SK-N-SH (cell line): ENCODE results near the gene MYO19. TPM values are rescaled to one million over a fixed set of nuclear protein-coding genes. Genes with fewer than 3 reads are reported as not detected.
A peak's percentile ranks its signal among the peaks of the same experiment; 100 is the strongest.

Source experiments
- CTCF ChIA-PET: fragments of 300-600, 350-600 bp; formaldehyde crosslinking; extraction: SDS; loops from one replicate; lab custom pipeline; 2021; lab: Yijun Ruan, JAX
- POLR2A ChIA-PET: fragments of 350-600 bp; sonication (Branson Sonifier 250); formaldehyde crosslinking; extraction: SDS; loops from one replicate; lab custom pipeline; 2020; ENCODE audit warnings: antibody characterized with exemption, inconsistent platforms; lab: Yijun Ruan, JAX
- DNase-seq: peaks from one replicate; pipeline ENCODE4 v3.0.0; 2012
- H2AFZ ChIP-seq: fragments of 200-600 bp; sonication (generic); 2 replicates; pipeline ENCODE4 v1.8.1; 2016; ENCODE audit warnings: antibody characterized with exemption, mild to moderate bottlenecking, low read depth
- H3F3A ChIP-seq: fragments of 200-600 bp; sonication (generic); replicated peaks from 2 replicates; pipeline ENCODE3; 2016; ENCODE audit warnings: antibody characterized with exemption, mild to moderate bottlenecking; ENCODE audit not compliant: insufficient read depth
- H3K27ac ChIP-seq, 2 experiments: fragments of 200-500 bp in 1 of 2; fragments of 200-600 bp in 1 of 2; sonication (Bioruptor generic) in 1 of 2; sonication (generic), shearing (Covaris generic) in 1 of 2; 2 replicates each; pipeline versions ENCODE4 v1.5.1 to v1.6.1; 2014 to 2016; ENCODE audit warnings: low read depth in 2 of 2, inconsistent platforms in 1 of 2, low read length in 1 of 2, mild to moderate bottlenecking in 1 of 2, mixed read lengths in 1 of 2
- H3K27me3 ChIP-seq: fragments of 200-600 bp; sonication (generic), shearing (Covaris generic); 2 replicates; pipeline ENCODE4 v1.6.1; 2016; ENCODE audit warnings: mixed run types; ENCODE audit not compliant: insufficient read depth
- H3K36me3 ChIP-seq, 2 experiments: fragments of 200-500 bp in 1 of 2; fragments of 200-600 bp in 1 of 2; sonication (Bioruptor generic) in 1 of 2; sonication (generic) in 1 of 2; replicated peaks in 1 of 2; 2 replicates each; pipeline versions ENCODE3 to v1.5.1; 2014 to 2016; ENCODE audit warnings: low read length in 1 of 2, mild to moderate bottlenecking in 1 of 2; ENCODE audit not compliant: insufficient read depth in 2 of 2, control insufficient read depth in 1 of 2
- H3K4me1 ChIP-seq, 2 experiments: fragments of 200-500 bp in 1 of 2; fragments of 200-600 bp in 1 of 2; sonication (Bioruptor generic) in 1 of 2; sonication (generic), shearing (Covaris generic) in 1 of 2; 2 replicates each; pipeline versions ENCODE4 v1.5.1 to v1.6.1; 2014 to 2016; ENCODE audit warnings: low read depth in 1 of 2, low read length in 1 of 2, mixed run types in 1 of 2; ENCODE audit not compliant: insufficient read depth in 2 of 2, control insufficient read depth in 1 of 2
- H3K4me2 ChIP-seq: fragments of 200-600 bp; sonication (generic), shearing (Covaris generic); 2 replicates; pipeline ENCODE4 v1.6.1; 2017; ENCODE audit warnings: mixed run types
- H3K4me3 ChIP-seq, 2 experiments: fragments of 200-500 bp in 1 of 2; fragments of 200-600 bp in 1 of 2; sonication (Bioruptor generic) in 1 of 2; sonication (generic), shearing (Covaris generic) in 1 of 2; 2 replicates each; pipeline versions ENCODE4 v1.5.1 to v1.8.1; 2014 to 2016; ENCODE audit warnings: low read depth in 2 of 2, inconsistent platforms in 1 of 2, low read length in 1 of 2, mild to moderate bottlenecking in 1 of 2, mixed read lengths in 1 of 2, moderate library complexity in 1 of 2
- H3K79me2 ChIP-seq: fragments of 200-600 bp; sonication (generic); 2 replicates; pipeline ENCODE4 v1.8.1; 2017; ENCODE audit warnings: mild to moderate bottlenecking; ENCODE audit not compliant: insufficient read depth
- H3K9ac ChIP-seq: fragments of 200-600 bp; sonication (generic); 2 replicates; pipeline ENCODE4 v1.6.1; 2017; ENCODE audit warnings: mixed run types
- H3K9me2 ChIP-seq: fragments of 200-600 bp; sonication (generic); 2 replicates; pipeline ENCODE4 v1.6.1; 2017; ENCODE audit warnings: mixed run types
- H3K9me3 ChIP-seq: fragments of 200-600 bp; sonication (generic); 2 replicates; pipeline ENCODE4 v1.6.1; 2017; ENCODE audit warnings: mixed run types, mild to moderate bottlenecking, moderate library complexity
- H4K20me1 ChIP-seq: fragments of 200-600 bp; sonication (generic); 2 replicates; pipeline ENCODE4 v1.6.1; 2017; ENCODE audit warnings: mild to moderate bottlenecking, mixed run types; ENCODE audit not compliant: insufficient read depth
- CHD2 ChIP-seq: fragments of 150-350 bp; IDR thresholded peaks from 2 replicates; pipeline ENCODE4 v1.6.1; 2018; ENCODE audit warnings: low read length; ENCODE audit not compliant: partially characterized antibody
- CTCF ChIP-seq: fragments of 200-600 bp; sonication (generic); IDR thresholded peaks from 2 replicates; pipeline ENCODE4 v1.6.1; 2017; ENCODE audit warnings: antibody characterized with exemption, mild to moderate bottlenecking, moderate library complexity
- ELF1 ChIP-seq: IDR thresholded peaks from 2 replicates; pipeline ENCODE4 v1.4.0; 2012
- EP300 ChIP-seq, 2 experiments: IDR thresholded peaks; 2 replicates each; pipeline versions ENCODE4 v1.4.0 to v1.6.1; 2012; ENCODE audit warnings: borderline replicate concordance in 1 of 2, low read depth in 1 of 2, low read length in 1 of 2
- FOSL2 ChIP-seq: IDR thresholded peaks from 2 replicates; pipeline ENCODE4 v1.4.0; 2012; ENCODE audit warnings: low read depth, mild to moderate bottlenecking, moderate library complexity, borderline replicate concordance
- GATA2 ChIP-seq: sonication (generic); formaldehyde crosslinking; IDR thresholded peaks from 2 replicates; pipeline ENCODE4 v1.5.0; 2020; ENCODE audit warnings: mild to moderate bottlenecking, missing genetic modification reagents
- MEF2A ChIP-seq: IDR thresholded peaks from 2 replicates; pipeline ENCODE4 v1.4.0; 2012; ENCODE audit warnings: low read depth, borderline replicate concordance
- NFIC ChIP-seq: IDR thresholded peaks from 2 replicates; pipeline ENCODE4 v1.4.0; 2012; ENCODE audit warnings: borderline replicate concordance
- POLR2AphosphoS5 ChIP-seq: IDR thresholded peaks from 2 replicates; pipeline ENCODE4 v1.6.1; 2012; ENCODE audit warnings: low read depth, low read length
- RAD21 ChIP-seq: IDR thresholded peaks from 2 replicates; pipeline ENCODE4 v1.6.1; 2012; ENCODE audit warnings: mild to moderate bottlenecking, low read length
- RCOR1 ChIP-seq: fragments of 150-350 bp; IDR thresholded peaks from 2 replicates; pipeline ENCODE4 v1.6.1; 2017; ENCODE audit warnings: antibody characterized with exemption, low read length
- RFX5 ChIP-seq: IDR thresholded peaks from 2 replicates; pipeline ENCODE4 v1.6.1; 2012; ENCODE audit warnings: mild to moderate bottlenecking, improper control_type of control experiment, low read length
- RXRA ChIP-seq: IDR thresholded peaks from 2 replicates; pipeline ENCODE4 v1.4.0; 2012; ENCODE audit warnings: low read depth, mild to moderate bottlenecking, borderline replicate concordance
- SMC3 ChIP-seq: IDR thresholded peaks from 2 replicates; pipeline ENCODE4 v1.6.1; 2012; ENCODE audit warnings: low read depth, low read length, improper control_type of control experiment
- TAF1 ChIP-seq: IDR thresholded peaks from 2 replicates; pipeline ENCODE4 v1.6.1; 2012; ENCODE audit warnings: low read depth, mild to moderate bottlenecking, low read length, moderate library complexity, borderline replicate concordance
- TCF12 ChIP-seq: IDR thresholded peaks from 2 replicates; pipeline ENCODE4 v1.4.0; 2012
- TEAD4 ChIP-seq: IDR thresholded peaks from 2 replicates; pipeline ENCODE4 v1.4.0; 2012; ENCODE audit warnings: mild to moderate bottlenecking, borderline replicate concordance; ENCODE audit not compliant: insufficient read depth
- USF1 ChIP-seq: IDR thresholded peaks from 2 replicates; pipeline ENCODE4 v1.4.0; 2012; ENCODE audit warnings: low read depth, borderline replicate concordance
- YY1 ChIP-seq: IDR thresholded peaks from 2 replicates; pipeline ENCODE4 v1.4.0; 2012; ENCODE audit warnings: low read depth, mild to moderate bottlenecking
- WGBS: methylation state at CpG from one replicate; pipeline ENCODE4 v1.1.6; 2017; ENCODE audit warnings: low lambda C conversion rate; 5-methylcytosine and 5-hydroxymethylcytosine counted together
- polyA plus RNA-seq, 3 experiments: library from polyadenylated mRNA; depleted of rRNA; stranded (reverse); fragments of >200 nt; gene quantifications; 2 replicates each; pipeline ENCODE4 v1.2.3, GENCODE V29; 2012

Gene MYO19
- polyA plus RNA-seq, 1 of the 3 experiments (the other 2 are of a cell fraction), result 61.6 TPM

- Histone ChIP-seq H3F3A (no peaks in the 10 kb centered on the region), H3K9me2 (no peaks in the 10 kb centered on the region), H3K9ac (no peak overlapping the region), H3K36me3 (peaks cover 51 to 57% of the 10 kb centered on the region in 2 experiments), H4K20me1 (peaks cover 8% of the 10 kb centered on the region; the same call in 1 of the 2 replicates), H3K27me3 (no peaks in the 10 kb centered on the region), H3K4me1 (peaks cover 0 to 15% of the 10 kb centered on the region in 2 experiments; a peak in 1 of 4 replicates), H3K79me2 (peaks cover 40% of the 10 kb centered on the region), H3K4me2 (no peak overlapping the region), H3K9me3 (no peaks in the 10 kb centered on the region), H3K27ac (no peak overlapping the region), H2AFZ (no peak overlapping the region), H3K4me3 (no peak overlapping the region)
- ChIA-PET CTCF (interaction anchor here (1.1 kb wide), 1 partner anchor 10 kb away, joined by 6 read pairs; no protein-coding TSS in a partner anchor), POLR2A (interaction anchor here (0.6 kb wide), 1 partner anchor 18 kb away, joined by 5 read pairs; no protein-coding TSS in a partner anchor)
- WGBS, result 94% methylated on average over 1 of the region's 1 CpG
- DNase-seq, result no peak
- no peak for TF ChIP-seq RXRA
- no peak for TF ChIP-seq YY1
- TF ChIP-seq RFX5, result no peak
- TF ChIP-seq NFIC, result no peak
- no peak for TF ChIP-seq CTCF
These were observed 40.7 kb downstream of the MYO19 start for GRCh38 chr17:36493956-36494355.

- Histone ChIP-seq H3K79me2 (peaks cover 54% of the 10 kb centered on the region), H3K9ac (peak within 1 kb of the TSS; percentile 75), H3K27ac (peak within 1 kb of the TSS; percentile 38 to 62; a peak in 3 of 4 replicates), H3K4me2 (peak within 1 kb of the TSS; percentile 94), H3K9me2 (no peaks in the 10 kb centered on the region), H3K27me3 (peaks cover 11% of the 10 kb centered on the region; the same call in 1 of the 2 replicates), H3K9me3 (no peaks in the 10 kb centered on the region), H4K20me1 (peaks cover 8% of the 10 kb centered on the region; the same call in 1 of the 2 replicates), H3K36me3 (peaks cover 0 to 20% of the 10 kb centered on the region in 2 experiments), H3K4me1 (peaks cover 0 to 24% of the 10 kb centered on the region in 2 experiments; a peak in 2 of 4 replicates), H3F3A (no peaks in the 10 kb centered on the region), H2AFZ (peak within 1 kb of the TSS; percentile 99), H3K4me3 (peak within 1 kb of the TSS; percentile 75 to 99)
- ChIA-PET POLR2A (interaction anchor here (1.0 to 1.4 kb wide), 3 partner anchors 8 to 28 kb away, joined by 3 to 8 read pairs (median 5); no protein-coding TSS in a partner anchor), CTCF (interaction anchor here (0.6 to 1.0 kb wide), 3 partner anchors 47 to 338 kb away, joined by 3 read pairs; no protein-coding TSS in a partner anchor)
- 4% methylated on average over 38 of the region's 73 CpGs for WGBS
- peak; percentile 95 for DNase-seq
- TF ChIP-seq ELF1 (peak; percentile 89), RFX5 (0 out of 2 replicates have a peak, but pooled peaks have one; percentile 30), SMC3 (no peak), USF1 (no peak; the same call in 1 of the 2 replicates), POLR2AphosphoS5 (peak; percentile 86), CHD2 (peak; percentile 84), RAD21 (no peak), NFIC (no peak), RXRA (no peak), EP300 (IDR thresholded peaks at IDR 0.05; ENCODE audit: borderline replicate concordance in 1 of 2, low read depth in 1 of 2, low read length in 1 of 2) (no peak), TCF12 (no peak), TEAD4 (no peak), MEF2A (no peak), FOSL2 (no peak), RCOR1 (0 out of 2 replicates have a peak, but pooled peaks have one; percentile 55), GATA2 (CRISPR knock-in tag) (no peak), TAF1 (peak; percentile 64; the same call in 1 of the 2 replicates)
These were observed 48.2 kb downstream of the MYO19 start, which contains the start of gene ZNHIT3 for GRCh38 chr17:36486204-36487194. Gene ZNHIT3 (plus strand): TSS chr17:36486681. CDS start chr17:36486700, 19 bp downstream.
